ENCODE results near the gene RHEB.

Gene RHEB

GRCh38 chr7:151524845-151525244 is 5.2 kb upstream of the RHEB start:
- DNase-seq, result no peak

- DNase-seq, result no peak
These were observed 4.6 kb upstream of the RHEB start for GRCh38 chr7:151524331-151524730.

- DNase-seq, result peak; percentile 64
These were observed 945 bp upstream of the RHEB start for GRCh38 chr7:151520419-151521261.

GRCh38 chr7:151518947-151519764 is 539 bp downstream of the RHEB start:
- DNase-seq, result peak; percentile 66

- peak; percentile 77 for DNase-seq
These were observed 1.4 kb downstream of the RHEB start for GRCh38 chr7:151518105-151518946.

GRCh38 chr7:151517601-151518104 is 2.0 kb downstream of the RHEB start:
- DNase-seq, result no peak

- DNase-seq, result no peak
These were observed 4.5 kb downstream of the RHEB start for GRCh38 chr7:151515276-151515565.

- no peak for DNase-seq
These were observed 5.0 kb downstream of the RHEB start for GRCh38 chr7:151514461-151515275.

GRCh38 chr7:151513133-151513532 is 6.6 kb downstream of the RHEB start:
- no peak for DNase-seq

- no peak for DNase-seq
These were observed 7.3 kb downstream of the RHEB start for GRCh38 chr7:151512353-151512752.

- DNase-seq, result no peak
These were observed 7.7 kb downstream of the RHEB start for GRCh38 chr7:151511946-151512345.

- DNase-seq, result no peak
These were observed 8.4 kb downstream of the RHEB start for GRCh38 chr7:151511270-151511669.

GRCh38 chr7:151509670-151510333 is 9.9 kb downstream of the RHEB start:
- DNase-seq, result no peak

- no peak for DNase-seq
These were observed 10.7 kb downstream of the RHEB start for GRCh38 chr7:151508991-151509390.

- DNase-seq, result no peak
These were observed 11.9 kb downstream of the RHEB start for GRCh38 chr7:151507806-151508205.

GRCh38 chr7:151506901-151507382 is 12.8 kb downstream of the RHEB start:
- no peak for DNase-seq

GRCh38 chr7:151505836-151506468 is 13.7 kb downstream of the RHEB start:
- DNase-seq, result no peak

- DNase-seq, result no peak
These were observed 14.3 kb downstream of the RHEB start for GRCh38 chr7:151505433-151505832.

- no peak for DNase-seq
These were observed 14.9 kb downstream of the RHEB start for GRCh38 chr7:151504715-151505326.

- DNase-seq, result no peak
These were observed 15.6 kb downstream of the RHEB start for GRCh38 chr7:151503902-151504714.
